Measurements from ENCODE around the gene HYI. TPM values are rescaled to one million over a fixed set of nuclear protein-coding genes. Genes with fewer than 3 reads are reported as not detected.
"Not testable (repeated sequence)": the region's sequence is repeated elsewhere in the genome, so short reads cannot be mapped to it uniquely, and the experiment has no call there.

HYI gene
- polyA plus RNA-seq, 3 donors: 64.0 to 95.1 (median 64.2) TPM

DNA sequence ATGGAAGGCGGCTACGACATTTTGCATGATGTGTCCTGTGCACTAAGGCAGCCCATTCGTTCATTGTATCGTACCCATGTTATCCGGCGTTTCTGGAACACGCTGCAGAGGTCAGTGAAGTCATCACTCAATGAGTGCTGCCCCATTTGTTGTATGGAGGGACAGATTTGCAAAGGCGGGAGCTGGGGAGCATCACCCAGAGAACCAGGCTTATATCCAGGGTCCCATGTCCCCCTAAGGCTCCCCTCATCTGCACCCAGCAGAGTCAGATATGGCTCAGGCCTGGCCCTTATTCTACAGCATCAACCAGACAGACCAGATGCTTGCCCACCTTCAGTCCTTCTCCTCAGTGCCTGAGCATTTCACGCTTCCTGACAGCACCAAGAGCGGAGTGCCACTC is 32.9 kb downstream of the HYI start:
- H3K27ac ChIP-seq (ENCODE audit: low read depth, low read length): no peak overlapping the region
- WGBS, 3 donors: 96 to 99% (median 96%) methylated on average over 10 of the region's 10 CpGs

DNA sequence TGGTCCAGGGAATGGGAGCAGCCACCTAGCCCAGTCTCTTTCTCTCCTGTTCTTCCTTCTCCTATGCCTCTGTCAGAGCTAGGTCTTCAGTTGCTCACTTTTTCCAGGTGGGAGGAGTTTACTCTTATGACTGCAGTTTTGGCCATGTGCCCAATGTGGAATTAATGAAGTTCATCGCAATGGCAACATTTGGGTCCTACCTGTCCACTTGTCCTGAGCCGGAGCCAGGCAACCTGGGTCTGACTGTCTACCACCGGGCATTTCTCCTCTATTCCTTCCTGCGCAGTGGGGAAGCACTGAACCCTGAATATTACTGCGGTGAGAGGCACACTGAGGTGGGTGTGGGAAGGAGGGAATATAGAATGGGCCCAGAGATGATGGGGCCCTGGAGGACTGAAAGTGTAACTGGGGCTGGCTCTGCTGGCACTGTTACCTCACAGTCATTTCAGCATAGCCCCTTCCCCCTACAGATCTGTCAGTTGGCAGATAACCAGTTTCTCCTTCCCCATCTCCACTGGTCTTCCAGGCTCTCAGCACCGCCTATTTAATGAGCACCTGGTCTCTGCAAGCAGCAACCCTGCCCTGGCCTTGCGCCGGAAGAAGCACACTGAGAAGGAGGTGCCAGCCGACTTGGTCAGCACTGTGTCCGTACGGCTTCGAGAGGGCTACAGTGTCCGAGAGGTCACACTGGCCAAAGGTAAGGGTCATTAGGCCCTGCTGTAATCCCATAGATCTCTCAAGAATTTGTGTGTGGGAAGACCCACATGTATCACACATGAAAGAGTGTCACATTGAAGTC is 33.9 kb downstream of the HYI start:
- no peak overlapping the region for H3K27ac ChIP-seq (ENCODE audit: low read depth, low read length)
- 93 to 95% (median 95%) methylated on average over 13 of the region's 13 CpGs for WGBS, 3 donors

- no peak overlapping the region for H3K27ac ChIP-seq (ENCODE audit: low read depth, low read length)
- 89 to 95% (median 91%) methylated on average over 4 of the region's 4 CpGs for WGBS, 3 donors
These were observed 34.9 kb downstream of the HYI start for GRCh38 chr1:43418858-43419257.

GRCh38 chr1:43415901-43416300 is 37.8 kb downstream of the HYI start:
- WGBS, 3 donors: 71 to 85% (median 80%) methylated on average over 5 of the region's 5 CpGs
- H3K27ac ChIP-seq (ENCODE audit: low read depth, low read length): no peak overlapping the region

- H3K27ac ChIP-seq (ENCODE audit: low read depth, low read length): no peak overlapping the region
- WGBS, 3 donors: 75 to 90% (median 78%) methylated on average over 5 of the region's 5 CpGs
These were observed 39.0 kb downstream of the HYI start for GRCh38 chr1:43414634-43415223.

GRCh38 chr1:43413426-43413825 is 40.3 kb downstream of the HYI start:
- WGBS, 3 donors: 98 to 100% (median 100%) methylated on average over 1 of the region's 1 CpG
- H3K27ac ChIP-seq (ENCODE audit: low read depth, low read length): not testable (repeated sequence)

DNA sequence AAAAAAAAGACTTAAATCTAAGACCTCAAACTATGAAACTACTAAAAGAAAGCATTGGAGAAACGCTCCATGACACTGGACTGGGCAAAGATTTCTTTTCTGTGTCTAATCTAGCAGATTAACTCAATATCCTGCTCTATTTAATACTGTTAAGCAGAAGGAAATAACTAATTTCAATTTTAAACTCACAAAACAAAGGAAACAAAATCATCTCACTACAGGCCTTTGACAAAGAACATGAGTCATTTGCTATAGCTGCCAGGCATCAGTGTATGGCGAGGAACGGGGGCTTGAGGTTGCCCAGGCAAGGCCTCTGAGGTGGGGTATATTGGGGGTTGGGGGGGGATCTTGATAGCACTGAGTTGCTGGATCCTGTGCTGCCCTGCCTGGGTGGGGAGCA is 43.2 kb downstream of the HYI start:
- WGBS, 3 donors: 85 to 94% (median 94%) methylated on average over 3 of the region's 3 CpGs
- H3K27ac ChIP-seq (ENCODE audit: low read depth, low read length): no peak overlapping the region

- WGBS, 3 donors: 89 to 91% (median 91%) methylated on average over 2 of the region's 2 CpGs
- H3K27ac ChIP-seq (ENCODE audit: low read depth, low read length): no peak overlapping the region
These were observed 47.9 kb downstream of the HYI start for GRCh38 chr1:43405876-43406234.

DNA sequence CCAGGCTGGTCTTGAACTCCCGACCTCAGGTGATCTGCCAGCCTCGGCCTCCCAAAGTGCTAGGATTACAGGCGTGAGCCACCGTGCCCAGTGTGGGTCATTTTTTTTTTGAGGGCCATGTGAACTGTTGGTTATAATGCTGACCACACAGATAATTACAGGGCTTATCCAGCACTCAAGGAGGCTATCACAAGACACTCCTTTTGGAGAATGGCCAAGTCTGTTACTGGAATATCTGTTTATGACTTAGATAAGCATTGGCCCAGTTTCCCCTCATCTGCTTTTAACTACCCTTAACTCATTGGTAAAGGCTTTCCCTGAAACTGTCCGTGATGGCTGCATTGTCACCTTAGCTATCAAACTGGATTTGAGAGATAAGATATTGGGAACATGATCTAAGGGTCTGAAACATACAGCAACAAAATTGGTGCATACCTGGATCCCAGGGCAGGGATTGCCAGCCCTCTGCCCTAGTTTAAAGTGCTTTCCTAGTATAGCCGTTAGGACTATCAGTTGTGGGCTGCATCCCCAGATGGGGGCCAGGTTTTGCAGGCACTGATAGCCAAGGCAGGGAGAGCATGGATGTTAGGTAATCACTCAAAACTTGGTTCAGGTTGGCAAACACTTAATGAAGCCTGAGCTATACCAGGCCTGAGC is 48.4 kb downstream of the HYI start:
- H3K27ac ChIP-seq (ENCODE audit: low read depth, low read length): no peak overlapping the region
- WGBS, 3 donors: 63 to 88% (median 69%) methylated on average over 6 of the region's 6 CpGs

GRCh38 chr1:43404353-43404752 is 49.4 kb downstream of the HYI start:
- 97 to 98% (median 97%) methylated on average over 6 of the region's 6 CpGs for WGBS, 3 donors

DNA sequence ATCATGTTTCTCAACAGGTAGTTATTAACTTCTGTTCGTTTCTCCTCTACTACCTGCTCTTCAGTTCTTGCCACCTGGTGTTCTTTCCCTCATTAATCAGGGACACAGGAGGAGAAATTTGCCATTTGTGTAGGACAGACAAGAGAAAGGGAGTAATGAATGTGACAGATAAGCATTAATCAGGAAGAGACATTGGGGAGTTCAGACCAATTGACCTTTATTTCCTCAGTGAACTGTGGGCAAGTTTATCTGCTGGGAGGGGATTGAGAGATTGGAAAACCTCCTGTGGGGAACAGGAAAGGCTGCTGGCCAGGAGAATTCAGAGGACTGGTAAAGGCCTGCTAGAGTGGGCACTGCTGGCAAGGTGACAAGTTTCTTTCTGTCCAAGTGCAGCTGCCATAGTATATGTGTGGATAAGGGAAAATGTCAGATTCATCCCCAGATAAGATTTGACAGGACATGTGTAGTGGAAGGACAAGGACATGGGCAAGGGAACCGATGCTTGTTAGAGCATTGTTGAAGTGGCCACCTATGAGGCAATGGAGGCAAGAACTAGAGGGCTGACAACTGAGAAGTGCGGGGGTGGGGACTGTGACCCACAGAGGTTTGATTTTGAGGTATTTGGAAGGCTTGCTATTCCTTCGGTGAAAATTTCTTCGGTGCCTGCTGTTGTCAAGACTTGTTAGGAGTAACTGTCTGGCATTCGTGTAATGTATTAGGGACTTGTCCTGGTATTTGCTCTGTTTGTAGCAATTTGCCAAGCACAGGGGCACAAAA is 51.5 kb downstream of the HYI start:
- H3K27ac ChIP-seq (ENCODE audit: low read depth, low read length): no peak overlapping the region
- WGBS, 3 donors: 75 to 86% (median 86%) methylated on average over 6 of the region's 6 CpGs

More at GRCh38 chr1:43404353-43404752, 49.4 kb downstream of the HYI start:
- H3K27ac ChIP-seq (ENCODE audit: low read depth, low read length): no peak overlapping the region

Other genes starting within 250 kb of the HYI start
- 10 to 100 TPM in 1 of 3 donors, 1 to 10 TPM in 1, not detected in 1; 2.5 to 45.3 TPM for gene TMEM125, start 183.9 kb downstream of the HYI start, polyA plus RNA-seq
- gene C1orf210, start 168.3 kb downstream of the HYI start, polyA plus RNA-seq: 10 to 100 TPM in 1 of 3 donors, 1 to 10 TPM in 1, under 1 TPM in 1; 0.22 to 14.5 (median 2.8) TPM
- 10 to 100 TPM; 10.2 to 56.7 (median 55.3) TPM for gene TIE1, start 152.9 kb downstream of the HYI start, polyA plus RNA-seq
- gene MPL, start 116.1 kb downstream of the HYI start, polyA plus RNA-seq: under 1 TPM in 2 of 3 donors, not detected in 1; 0.07 to 0.08 TPM
- 1 to 10 TPM in 1 of 3 donors, under 1 TPM in 2; 0.55 to 1.5 (median 0.89) TPM for gene CDC20, start 95.0 kb downstream of the HYI start, polyA plus RNA-seq
- gene ELOVL1, start 85.9 kb downstream of the HYI start, polyA plus RNA-seq: 100 to 1,000 TPM in 1 of 3 donors, 10 to 100 TPM in 2; 53.1 to 132 (median 61.7) TPM
- 10 to 100 TPM; 20.5 to 33.4 (median 28.6) TPM for gene MED8, start 64.1 kb downstream of the HYI start, polyA plus RNA-seq
- gene SZT2, start 64.0 kb downstream of the HYI start, polyA plus RNA-seq: 10 to 100 TPM in 2 of 3 donors, 1 to 10 TPM in 1; 8.9 to 24.1 (median 15.1) TPM
- gene PTPRF, start 77.0 kb upstream of the HYI start, polyA plus RNA-seq: 100 to 1,000 TPM in 1 of 3 donors, 10 to 100 TPM in 2; 44.3 to 213 (median 48.9) TPM
- 10 to 100 TPM in 2 of 3 donors, 1 to 10 TPM in 1; 6.1 to 11.7 (median 10.9) TPM for gene KDM4A, start 196.2 kb upstream of the HYI start, polyA plus RNA-seq

Measured in adipose tissue (tissue), 3 donors.